DOHH2 (cell line): Measurements from ENCODE around the gene MRPS11.
A peak's percentile ranks its signal among the peaks of the same experiment; 100 is the strongest.

ENCODE experiments used
- H3F3A ChIP-seq: fragments of 200-600 bp; sonication (generic), shearing (Covaris generic); 2 replicates; pipeline ENCODE4 v1.6.0; 2016; ENCODE audit warnings: antibody characterized with exemption, mild to moderate bottlenecking; ENCODE audit not compliant: control insufficient read depth, insufficient read depth
- H3K27ac ChIP-seq: fragments of 200-600 bp; sonication (generic); 2 replicates; pipeline ENCODE4 v1.5.1; 2014; ENCODE audit warnings: low read depth, mild to moderate bottlenecking, low read length, moderate library complexity
- H3K27me3 ChIP-seq: fragments of 200-600 bp; sonication (generic); 2 replicates; pipeline ENCODE4 v1.6.1; 2014; ENCODE audit warnings: mild to moderate bottlenecking, low read length, mixed read lengths; ENCODE audit not compliant: control insufficient read depth
- H3K36me3 ChIP-seq: fragments of 200-600 bp; sonication (generic); 2 replicates; pipeline ENCODE4 v1.6.1; 2014; ENCODE audit warnings: mild to moderate bottlenecking, low read length, moderate library complexity, mixed read lengths; ENCODE audit not compliant: control insufficient read depth
- H3K4me1 ChIP-seq: fragments of 200-600 bp; sonication (generic); 2 replicates; pipeline ENCODE4 v1.6.1; 2014; ENCODE audit warnings: mild to moderate bottlenecking, low read length, mixed read lengths; ENCODE audit not compliant: control insufficient read depth
- H3K4me2 ChIP-seq: fragments of 200-600 bp; sonication (generic); 2 replicates; pipeline ENCODE4 v1.6.0; 2014; ENCODE audit warnings: mild to moderate bottlenecking, low read length, moderate library complexity
- H3K4me3 ChIP-seq: fragments of 200-600 bp; sonication (generic); 2 replicates; pipeline ENCODE4 v1.5.1; 2014; ENCODE audit warnings: mild to moderate bottlenecking, low read length, mixed read lengths
- H3K79me2 ChIP-seq: fragments of 200-600 bp; sonication (generic); 2 replicates; pipeline ENCODE4 v1.6.1; 2014; ENCODE audit warnings: mild to moderate bottlenecking, low read length, mixed read lengths; ENCODE audit not compliant: control insufficient read depth
- H3K9me2 ChIP-seq: fragments of 200-600 bp; sonication (generic); replicated peaks from 2 replicates; pipeline ENCODE4 v1.6.1; 2014; ENCODE audit warnings: mild to moderate bottlenecking, low read length, mixed read lengths; ENCODE audit not compliant: control insufficient read depth
- H3K9me3 ChIP-seq: fragments of 200-600 bp; sonication (generic); 2 replicates; pipeline ENCODE4 v1.6.1; 2014; ENCODE audit warnings: antibody characterized with exemption, low read length, mixed read lengths; ENCODE audit not compliant: control insufficient read depth, insufficient read depth
- H4K20me1 ChIP-seq: fragments of 200-600 bp; sonication (generic); 2 replicates; pipeline ENCODE4 v1.6.0; 2014; ENCODE audit warnings: low read depth, mild to moderate bottlenecking, antibody characterized with exemption, low read length, moderate library complexity; ENCODE audit not compliant: control insufficient read depth, insufficient read depth
- CTCF ChIP-seq: fragments of 200-600 bp; sonication (generic); IDR thresholded peaks from one replicate; pipeline ENCODE4 v1.5.1; 2014; ENCODE audit warnings: antibody characterized with exemption, mild to moderate bottlenecking, low read depth, low read length; ENCODE audit not compliant: poor library complexity, severe bottlenecking
- EZH2phosphoT487 ChIP-seq: fragments of 200-600 bp; sonication (generic); IDR thresholded peaks from 2 replicates; pipeline ENCODE4 v1.6.1; 2017; ENCODE audit warnings: borderline replicate concordance, mild to moderate bottlenecking, antibody characterized with exemption, low read length, moderate library complexity, mixed read lengths

MRPS11 gene

GRCh38 chr15:88454867-88455810, 12.4 kb upstream of the MRPS11 start:
- no peaks in the 10 kb centered on the region for H3K9me3 ChIP-seq
- H3K4me1 ChIP-seq = peaks cover under 1% of the 10 kb centered on the region
- H3K36me3 ChIP-seq = peaks cover 37% of the 10 kb centered on the region
- 0 out of 2 replicates have a peak, but pooled peaks cover 4% of the 10 kb centered on the region for H3F3A ChIP-seq
- H3K4me2 ChIP-seq = no peak overlapping the region
- no peaks in the 10 kb centered on the region for H3K27me3 ChIP-seq
- H3K79me2 ChIP-seq = no peaks in the 10 kb centered on the region
- no peaks in the 10 kb centered on the region for H4K20me1 ChIP-seq
- TF ChIP-seq CTCF (peak; percentile 85), EZH2phosphoT487 (no peak)
- H3K4me3 ChIP-seq = no peak overlapping the region
- no peak overlapping the region for H3K27ac ChIP-seq
- no peaks in the 10 kb centered on the region for H3K9me2 ChIP-seq

- Histone ChIP-seq H3F3A (0 out of 2 replicates have a peak, but pooled peaks cover 4% of the 10 kb centered on the region), H3K9me2 (no peaks in the 10 kb centered on the region), H3K4me3 (no peak overlapping the region), H3K79me2 (no peaks in the 10 kb centered on the region), H3K27ac (no peak overlapping the region), H3K27me3 (no peaks in the 10 kb centered on the region), H3K36me3 (peaks cover 52% of the 10 kb centered on the region), H3K4me1 (no peaks in the 10 kb centered on the region), H3K9me3 (no peaks in the 10 kb centered on the region), H3K4me2 (no peak overlapping the region), H4K20me1 (no peaks in the 10 kb centered on the region)
- no peak for TF ChIP-seq CTCF
- no peak for TF ChIP-seq EZH2phosphoT487
Measured at GRCh38 chr15:88456733-88457132, 10.8 kb upstream of the MRPS11 start.

DNA sequence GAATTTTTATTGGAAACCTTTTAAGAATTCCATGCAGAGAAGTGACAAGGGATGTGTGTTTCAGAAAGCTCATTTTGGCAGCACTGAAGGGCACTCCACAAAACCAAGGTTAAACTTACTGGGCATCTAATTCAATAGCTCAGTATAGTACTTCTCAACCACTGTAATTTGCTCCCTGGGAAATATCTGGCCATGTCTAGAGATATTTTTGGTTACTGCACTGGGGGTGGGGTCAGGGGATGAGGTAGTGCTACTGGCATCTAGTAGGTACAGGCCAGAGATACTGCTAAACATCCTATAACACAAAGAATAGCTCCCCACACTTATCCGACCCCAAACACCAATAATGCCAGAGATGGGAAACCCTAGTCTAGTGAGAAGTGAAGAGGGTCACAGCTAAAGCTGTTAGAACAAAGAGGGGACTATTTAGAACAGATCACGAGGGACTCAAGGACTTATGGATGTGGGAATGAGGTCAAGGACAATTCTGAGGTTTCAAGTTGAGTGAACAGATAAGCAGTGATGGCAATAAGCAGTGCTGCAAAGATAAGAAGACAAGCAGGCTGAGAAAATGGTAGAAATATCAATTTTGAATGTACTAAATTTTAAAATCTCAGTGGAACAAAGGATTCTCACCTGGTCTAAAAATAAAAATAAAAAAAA, 3.5 kb upstream of the MRPS11 start:
- no peaks in the 10 kb centered on the region for H3F3A ChIP-seq
- H3K27me3 ChIP-seq = no peaks in the 10 kb centered on the region
- peaks cover 44% of the 10 kb centered on the region for H3K79me2 ChIP-seq
- no peaks in the 10 kb centered on the region for H3K9me3 ChIP-seq
- peaks cover 78% of the 10 kb centered on the region for H3K36me3 ChIP-seq
- no peaks in the 10 kb centered on the region for H3K9me2 ChIP-seq
- TF ChIP-seq CTCF (no peak), EZH2phosphoT487 (no peak)
- peaks cover 20% of the 10 kb centered on the region for H3K4me1 ChIP-seq
- no peak overlapping the region for H3K4me2 ChIP-seq
- no peak overlapping the region for H3K27ac ChIP-seq
- H4K20me1 ChIP-seq = no peaks in the 10 kb centered on the region
- H3K4me3 ChIP-seq = no peak overlapping the region
